SW 1271 (cell line): Measurements from ENCODE around the gene TFF2.

Experiments used
- DNase-seq, 2 experiments: peaks; one replicate each; lab custom pipeline; 2025; lab: John Stamatoyannopoulos, UW

TFF2 gene

DNA sequence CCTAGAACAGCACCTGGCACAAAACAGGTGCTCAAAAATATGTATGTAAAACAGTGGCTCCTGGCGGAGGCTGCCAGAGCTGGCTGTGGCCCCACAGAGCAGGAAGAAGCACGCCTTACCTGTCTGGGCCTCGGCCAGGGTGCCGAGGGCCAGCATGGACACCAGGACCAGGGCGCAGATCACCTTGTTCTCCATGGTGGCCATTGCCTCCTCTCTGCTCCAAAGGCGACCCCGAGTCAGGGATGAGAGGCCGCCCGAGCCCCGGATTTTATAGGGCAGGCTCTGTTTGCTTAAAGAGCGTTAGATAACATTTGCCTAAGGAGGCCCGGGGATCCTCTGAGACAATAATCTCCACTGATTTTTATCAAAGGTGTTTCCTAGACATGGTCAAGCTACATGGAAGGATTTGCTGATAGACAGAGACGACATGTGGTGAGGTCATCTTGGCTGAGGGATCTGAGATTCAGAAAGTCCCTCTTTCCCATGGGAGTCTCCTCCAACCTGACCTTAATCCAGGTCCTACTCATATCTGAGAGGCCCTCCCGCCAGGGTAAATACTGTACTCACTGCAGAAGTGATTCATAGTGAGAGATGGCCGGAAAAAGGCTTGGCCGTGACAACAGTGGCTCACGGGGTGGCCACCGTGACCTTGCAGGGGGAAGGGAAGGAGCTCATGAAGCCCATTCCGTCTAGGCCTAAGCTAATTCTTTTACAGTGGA, 15.7 kb upstream of the TFF2 start, which contains the start of gene TFF1:
Gene TFF1 (minus strand): TSS at position 244 of the 719 bp plus-strand sequence. CDS start 40 bp downstream, at position 204.
- no peak for DNase-seq

- DNase-seq = no peak
Observed at GRCh38 chr21:42365770-42366169, 15.0 kb upstream of the TFF2 start.

DNA sequence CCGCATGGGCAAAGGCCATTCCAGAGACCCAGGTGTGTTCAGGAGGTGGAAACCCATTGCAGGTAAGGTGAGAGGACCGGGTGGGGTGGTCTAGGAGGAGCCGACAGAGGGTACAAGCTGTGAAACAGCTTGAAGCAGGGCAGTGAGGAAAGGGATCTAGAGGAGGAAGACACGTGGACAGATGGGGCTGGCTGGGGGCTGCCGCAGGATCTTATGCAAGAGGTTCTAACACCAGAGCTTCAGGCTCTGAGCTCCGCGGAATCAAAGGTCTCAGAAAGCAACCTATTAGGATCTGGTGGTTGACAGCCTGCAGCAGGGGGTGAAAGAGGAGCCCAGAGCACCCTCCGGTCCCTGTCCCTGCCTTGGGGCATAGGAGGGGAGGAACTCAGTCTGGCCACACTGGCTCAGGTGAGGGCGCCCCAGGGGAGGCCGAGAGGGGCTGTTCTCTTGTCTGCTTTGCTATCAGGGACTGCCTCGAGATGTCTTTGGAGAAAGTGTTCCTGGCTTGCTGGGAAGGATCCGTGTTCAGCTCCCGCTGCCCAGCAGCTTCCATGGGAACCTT, 13.6 kb upstream of the TFF2 start:
- DNase-seq = no peak

DNA sequence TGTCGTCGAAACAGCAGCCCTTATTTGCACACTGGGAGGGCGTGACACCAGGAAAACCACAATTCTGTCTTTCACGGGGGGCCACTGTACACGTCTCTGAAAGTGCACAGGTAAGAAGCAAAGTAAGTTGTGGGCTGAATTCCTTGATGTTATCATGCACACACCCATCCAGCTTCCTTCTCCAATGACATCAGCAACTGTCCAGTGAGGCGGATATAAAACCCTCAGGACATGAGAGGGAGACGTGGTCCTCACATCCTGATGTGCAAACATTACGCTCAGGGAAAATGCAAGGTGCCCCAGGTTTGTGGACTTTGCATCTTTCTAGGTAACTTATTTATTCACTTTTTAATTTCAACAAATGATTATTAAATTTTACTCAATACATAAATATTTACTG, 12.5 kb upstream of the TFF2 start:
- no peak for DNase-seq

- DNase-seq = no peak
Observed at GRCh38 chr21:42362700-42363099, 11.9 kb upstream of the TFF2 start.

DNA sequence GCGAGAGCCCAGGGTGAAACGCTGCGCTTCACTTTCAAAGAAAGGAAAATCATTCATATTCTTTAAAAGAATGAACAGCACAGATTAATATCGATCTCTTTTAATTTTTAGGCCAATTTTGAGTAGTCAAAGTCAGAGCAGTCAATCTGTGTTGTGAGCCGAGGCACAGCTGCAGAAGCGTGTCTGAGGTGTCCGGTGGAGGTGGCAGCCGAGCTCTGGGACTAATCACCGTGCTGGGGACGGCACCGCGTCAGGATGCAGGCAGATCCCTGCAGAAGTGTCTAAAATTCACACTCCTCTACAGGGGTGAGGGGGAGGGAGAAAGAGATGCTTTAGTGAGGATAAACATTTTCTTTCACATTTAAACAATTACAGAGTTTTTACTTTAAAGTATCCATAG, 11.4 kb upstream of the TFF2 start:
- DNase-seq = no peak

DNA sequence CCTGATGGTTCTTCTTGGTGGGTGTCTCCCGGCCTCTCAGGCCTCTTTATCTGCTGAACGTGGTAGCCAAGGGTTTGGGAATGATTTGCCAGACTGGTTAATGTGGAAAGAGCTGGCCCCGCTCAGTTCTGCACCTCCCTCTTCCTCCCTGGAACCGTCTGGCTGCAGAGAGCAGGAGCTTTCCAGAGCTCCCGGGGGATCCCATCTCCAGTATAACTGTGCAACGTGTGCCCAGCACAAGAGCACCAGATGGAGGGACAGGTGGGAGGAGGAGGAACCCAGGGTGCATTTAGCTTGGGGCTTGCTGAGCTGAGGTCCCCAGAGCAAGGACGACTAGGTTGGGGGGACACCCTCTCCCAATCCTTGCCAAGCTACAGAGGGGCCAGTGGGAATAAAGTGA, 10.5 kb upstream of the TFF2 start:
- no peak for DNase-seq

DNA sequence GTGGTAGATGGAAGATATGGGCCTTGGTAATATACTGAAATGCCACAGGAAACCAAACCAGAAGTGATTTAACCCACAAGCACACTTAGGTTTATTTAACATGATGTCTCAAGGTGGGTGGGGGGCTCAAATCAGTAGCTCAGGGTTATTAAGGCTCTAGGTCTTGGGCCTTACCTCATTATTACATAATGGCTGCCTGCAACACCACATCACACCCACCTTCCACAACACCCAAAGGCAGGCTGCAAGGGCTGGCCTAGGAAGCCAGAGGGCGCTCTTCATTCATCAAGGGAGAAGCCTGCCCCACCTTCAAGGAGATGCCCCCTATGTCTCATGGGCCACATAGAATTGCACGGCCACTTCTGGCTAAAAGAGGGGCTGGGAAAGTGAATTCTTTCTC, 9.5 kb upstream of the TFF2 start:
- DNase-seq = no peak

GRCh38 chr21:42358937-42359336, 8.1 kb upstream of the TFF2 start:
- DNase-seq = no peak

DNA sequence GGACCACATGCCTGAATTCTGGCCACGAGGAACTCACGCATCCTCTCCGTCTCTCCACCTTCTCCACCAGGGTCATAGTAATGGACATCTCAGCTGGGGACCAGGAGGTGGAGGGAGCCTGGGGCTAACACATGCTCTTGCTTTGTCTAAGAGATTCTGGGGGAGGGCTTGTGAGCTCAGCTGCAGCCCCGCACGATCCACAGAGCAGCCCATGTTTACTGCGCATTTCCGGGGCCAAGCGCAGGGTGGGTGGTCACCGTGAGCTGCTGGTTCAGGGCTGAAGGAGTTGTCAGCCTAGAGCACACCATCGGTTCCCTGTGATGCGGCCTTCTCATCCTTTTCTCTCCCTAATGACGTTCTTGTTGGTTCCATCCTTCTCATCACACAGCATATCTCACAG, 7.5 kb upstream of the TFF2 start:
- no peak for DNase-seq

GRCh38 chr21:42357307-42357706, 6.5 kb upstream of the TFF2 start:
- no peak for DNase-seq

GRCh38 chr21:42356650-42357049, 5.9 kb upstream of the TFF2 start:
- no peak for DNase-seq

DNA sequence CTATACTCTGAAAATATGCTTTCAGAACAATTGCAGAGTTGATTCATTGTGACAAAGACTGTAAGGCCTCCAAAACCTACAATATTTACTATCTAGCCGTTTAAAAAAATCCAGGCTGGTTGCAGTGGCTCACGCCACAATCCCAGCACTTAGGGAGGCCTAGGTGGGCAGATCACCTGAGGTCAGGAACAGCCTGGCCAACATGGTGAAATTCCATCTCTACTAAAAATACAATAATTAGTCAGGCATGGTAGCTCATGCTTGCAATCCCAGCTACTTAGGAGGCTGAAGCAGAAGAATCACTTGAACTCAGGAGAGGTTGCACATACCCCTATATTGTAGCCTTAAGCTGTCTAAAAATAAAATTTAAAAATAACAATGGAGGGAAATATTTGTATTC, 5.3 kb upstream of the TFF2 start:
- DNase-seq = no peak

DNA sequence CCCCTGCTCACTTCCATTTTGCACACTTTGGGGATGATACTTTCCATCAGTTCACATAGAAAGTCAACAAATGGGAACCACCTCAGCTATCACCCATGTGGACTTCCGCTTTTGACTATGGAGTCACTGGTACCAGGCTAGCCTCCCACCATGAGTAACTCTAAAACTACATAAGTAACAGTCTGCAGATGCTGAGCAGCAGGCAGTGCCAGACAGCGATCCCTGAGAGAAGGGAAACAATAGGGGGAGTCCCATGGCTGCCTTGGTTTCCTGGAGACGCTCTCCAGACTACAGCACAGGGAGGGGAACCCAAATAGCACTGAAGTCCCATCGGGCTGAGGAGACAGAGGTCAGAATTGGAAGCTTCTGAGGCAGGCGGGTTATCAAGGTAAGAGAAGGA, 2.8 kb upstream of the TFF2 start:
- DNase-seq = no peak

DNA sequence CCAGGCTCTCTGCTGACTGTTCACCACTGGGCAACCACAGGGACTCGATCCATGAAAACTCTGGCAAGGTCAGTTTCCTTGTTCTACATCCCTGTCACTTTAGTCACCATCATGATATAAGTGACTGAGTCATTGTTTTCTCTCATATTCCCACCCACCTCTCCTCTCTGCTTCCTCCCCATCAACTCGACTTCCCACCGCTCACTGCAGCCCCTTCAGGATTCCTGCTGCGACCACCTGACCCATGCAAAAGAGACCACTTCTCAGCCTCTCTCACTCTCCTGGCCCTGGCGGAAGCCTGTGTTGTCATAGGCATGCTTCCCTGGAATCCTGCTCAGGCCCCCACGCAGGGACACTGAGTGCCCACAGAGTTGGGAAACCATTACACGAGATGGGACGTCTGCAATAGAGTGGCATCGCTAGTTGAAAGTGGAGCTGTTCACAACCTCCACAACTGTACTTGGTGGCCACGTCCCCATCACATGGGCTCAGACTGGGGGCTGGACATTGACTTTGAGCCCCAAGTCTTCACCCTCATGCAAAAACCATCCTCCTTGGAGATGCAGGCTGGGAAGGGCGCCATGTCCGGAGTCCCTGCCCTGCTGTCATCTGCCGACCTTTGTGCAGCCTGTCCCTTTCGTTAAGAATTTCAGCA, 1.8 kb upstream of the TFF2 start:
- DNase-seq = no peak

DNA sequence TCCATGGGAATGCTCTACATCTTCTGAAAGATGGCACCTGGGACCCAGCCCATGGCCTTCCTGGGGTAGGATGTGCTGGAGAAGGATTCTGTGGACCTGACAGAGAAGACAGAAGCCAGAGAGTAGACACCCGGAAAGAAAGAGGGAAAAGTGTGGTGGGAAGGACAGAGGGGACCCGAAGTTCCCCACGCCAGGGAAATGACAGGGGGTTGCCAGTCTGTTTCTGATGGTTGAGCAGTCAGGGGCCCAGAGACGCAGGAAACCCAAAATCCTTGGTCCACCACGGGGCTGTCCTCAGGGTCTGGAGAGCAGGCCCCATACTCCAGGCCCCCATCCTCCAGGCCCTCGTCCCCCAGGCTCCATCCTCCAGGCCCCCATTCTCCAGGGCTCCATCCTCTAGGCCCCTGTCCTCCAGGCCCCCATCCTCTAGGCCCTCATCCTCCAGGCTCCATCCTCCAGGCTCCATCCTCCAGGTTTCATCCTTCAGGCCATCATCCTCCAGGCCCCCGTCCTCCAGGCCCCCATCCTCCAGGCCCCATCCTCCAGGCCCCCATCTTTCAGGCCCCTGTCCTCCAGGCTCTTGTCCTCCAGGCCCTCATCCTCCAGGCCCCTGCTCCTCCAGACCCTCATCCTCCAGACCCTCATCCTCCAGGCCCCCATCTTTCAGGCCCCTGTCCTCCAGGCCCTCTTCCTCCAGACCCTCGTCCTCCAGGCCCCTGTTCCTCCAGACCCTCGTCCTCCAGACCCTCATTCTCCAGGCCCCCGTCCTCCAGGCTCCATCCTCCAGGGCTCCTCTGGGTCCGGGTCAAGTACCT, 1.0 kb upstream of the TFF2 start:
- DNase-seq = no peak

DNA sequence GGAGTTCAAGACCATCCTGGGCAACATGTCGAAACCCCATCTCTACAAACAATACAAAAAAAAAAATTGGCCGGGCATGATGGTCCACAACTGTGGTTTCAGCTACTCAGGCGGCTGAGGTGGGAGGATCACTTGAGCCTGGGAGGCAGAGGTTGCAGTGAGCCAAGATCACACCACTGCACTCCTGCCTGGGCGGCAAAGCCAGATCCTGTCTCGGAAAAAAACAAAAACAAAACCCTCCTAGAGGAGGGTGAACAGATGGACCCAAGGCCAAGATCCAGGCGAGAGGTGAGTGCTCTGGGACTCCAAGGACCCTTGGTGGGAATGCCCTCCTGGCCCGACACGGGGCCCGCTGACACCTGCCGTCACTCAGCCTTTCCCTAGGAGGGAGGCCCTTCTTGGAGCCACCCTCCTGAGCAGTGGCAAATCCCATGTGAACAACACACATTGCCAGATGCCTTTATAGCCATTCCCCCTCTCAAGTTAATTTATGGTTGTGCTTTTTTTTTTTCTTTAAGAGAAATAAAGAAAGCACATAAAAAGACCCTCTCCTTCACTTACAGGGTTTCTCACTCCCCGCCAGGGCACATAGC, 380 bp downstream of the TFF2 start:
- no peak for DNase-seq

GRCh38 chr21:42349420-42350317, 1.1 kb downstream of the TFF2 start:
- no peak for DNase-seq

GRCh38 chr21:42348762-42349161, 2.0 kb downstream of the TFF2 start:
- no peak for DNase-seq

DNA sequence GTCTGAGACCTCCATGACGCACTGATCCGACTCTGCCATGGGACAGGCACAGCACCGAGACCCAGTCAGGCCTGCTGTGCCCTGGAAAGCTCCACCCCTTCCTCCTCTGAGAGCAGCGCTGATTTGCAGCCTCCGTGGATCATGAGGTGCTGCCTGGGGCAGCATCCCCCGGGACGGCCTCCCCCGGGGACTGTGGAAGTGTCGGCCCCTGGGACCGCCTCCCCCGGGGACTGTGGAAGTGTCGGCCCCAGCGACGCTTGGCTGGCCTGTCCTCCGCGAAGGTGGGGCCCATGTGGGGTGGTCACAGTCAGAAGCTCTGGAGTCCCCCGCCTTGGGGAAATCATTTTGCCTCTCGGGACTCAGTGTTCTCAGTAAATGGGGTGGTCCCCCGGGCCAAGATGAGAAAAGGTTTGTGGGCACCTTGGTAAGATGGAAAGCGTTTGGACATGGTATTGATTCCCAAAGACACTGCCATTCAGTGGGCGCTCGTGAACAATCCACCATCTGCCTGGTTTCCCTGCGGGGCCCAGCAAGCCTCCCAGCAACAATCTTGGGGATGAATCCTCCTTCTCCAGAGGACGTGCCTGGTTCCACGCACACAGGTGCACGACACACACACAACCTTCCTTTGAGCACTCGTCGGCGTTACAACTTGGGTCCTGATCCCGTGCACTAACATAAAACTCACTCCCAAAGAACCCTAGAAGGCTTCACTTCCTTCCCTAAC, 3.0 kb downstream of the TFF2 start:
- DNase-seq = no peak
